Left lung (tissue), 10 donors: Measurements from ENCODE around the gene ADCY2. TPM values are rescaled to one million over a fixed set of nuclear protein-coding genes. Genes with fewer than 3 reads are reported as not detected.

Source experiments
- ATAC-seq: fragments of 200-7000 bp; cut with Tn5 transposase; one replicate; pipeline ENCODE4 v1.9.1; 2020; ENCODE audit warnings: moderate library complexity
- DNase-seq, 4 donors: peaks; one replicate each; pipeline ENCODE4 v3.0.0-alpha.2; 2013 to 2020
- H3K27ac ChIP-seq, 2 donors: fragments of 200-600 bp; sonication (generic) in 1 of 2; one replicate each; pipeline versions ENCODE4 v1.5.0 to v1.8.0; 2020 to 2021
- H3K27me3 ChIP-seq, 2 donors: fragments of 200-600 bp; sonication (generic) in 1 of 2; one replicate each; pipeline versions ENCODE4 v1.5.0 to v1.8.0; 2020 to 2021
- H3K36me3 ChIP-seq, 2 donors: fragments of 200-600 bp; sonication (generic) in 1 of 2; one replicate each; pipeline versions ENCODE4 v1.5.0 to v1.8.0; 2020 to 2021
- H3K4me1 ChIP-seq, 2 donors: fragments of 200-600 bp; one replicate each; pipeline ENCODE4 v1.8.0; 2021
- H3K4me3 ChIP-seq, 2 donors: fragments of 200-600 bp; sonication (generic) in 1 of 2; one replicate each; pipeline versions ENCODE4 v1.5.0 to v1.8.0; 2020 to 2021; ENCODE audit warnings: mild to moderate bottlenecking in 1 of 2
- H3K9me3 ChIP-seq, 2 donors: fragments of 200-600 bp; sonication (generic) in 1 of 2; one replicate each; pipeline versions ENCODE4 v1.5.0 to v1.8.0; 2020 to 2021
- intact Hi-C, 2 donors: fragments of 100-400 bp; cut with DNase I; formaldehyde crosslinking; loops; one replicate each; pipeline versions ENCODE4 v1.11.2 to v1.14.2; 2022
- polyA plus RNA-seq, 6 donors: library from polyadenylated mRNA; unstranded; fragments of 120-200 nt; gene quantifications; one replicate each; pipeline ENCODE4 v1.2.1, GENCODE V29; 2013; ENCODE audit not compliant: insufficient read length in 6 of 6
- total RNA-seq, 2 donors: library from RNA; stranded (reverse); fragmentation: NEBNext Ultra II Directional; extraction: Animal tissue kit (Norgen Biotek cat#: 25700); gene quantifications; one replicate each; pipeline ENCODE4 v1.2.1, GENCODE V29; 2021
- TF ChIP-seq, protein P1 (sequence below), 2 donors: fragments of 200-600 bp; sonication (generic) in 1 of 2; IDR thresholded peaks; one replicate each; pipeline versions ENCODE4 v1.5.0 to v1.8.0; 2021; ENCODE audit warnings: antibody characterized with exemption in 2 of 2
- donor health status: DM: no; HTN: yes; CAD: no.
- donor health status: DM: no; HTN: no; CAD: no.

The ADCY2 gene
- total and polyA plus RNA-seq, 8 donors: 0.34 to 14.0 (median 9.6) TPM

DNA sequence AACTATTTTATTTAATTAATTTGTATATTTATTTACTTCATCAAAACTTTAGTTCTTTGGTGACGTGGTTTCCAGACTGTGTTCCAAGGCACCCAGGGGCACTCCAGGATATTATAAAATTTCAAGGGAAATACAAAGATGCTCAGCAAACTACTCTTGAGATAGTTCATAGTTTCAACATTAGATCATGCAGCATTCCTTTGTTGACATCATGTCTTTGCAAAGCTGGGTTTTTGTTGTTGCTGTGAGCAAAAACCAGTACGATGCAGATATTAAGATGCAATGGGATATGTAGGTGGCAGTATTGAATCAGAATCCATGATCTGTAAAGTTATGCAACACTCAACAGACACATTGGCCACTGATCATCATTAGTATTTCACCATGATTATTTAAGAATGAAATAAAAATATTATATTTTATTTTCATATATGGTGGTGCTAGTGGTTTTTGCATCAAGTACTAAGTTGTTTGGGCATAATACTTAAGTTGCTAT lies 219.7 kb downstream of the ADCY2 start:
- no peak for DNase-seq
- no peak overlapping the region for H3K4me3 ChIP-seq
- no peak overlapping the region for H3K27ac ChIP-seq
- no peaks in the 10 kb centered on the region for H3K4me1 ChIP-seq
- ATAC-seq: no peak
- H3K27me3 ChIP-seq: no peaks in the 10 kb centered on the region
- TF ChIP-seq, protein P1, sequence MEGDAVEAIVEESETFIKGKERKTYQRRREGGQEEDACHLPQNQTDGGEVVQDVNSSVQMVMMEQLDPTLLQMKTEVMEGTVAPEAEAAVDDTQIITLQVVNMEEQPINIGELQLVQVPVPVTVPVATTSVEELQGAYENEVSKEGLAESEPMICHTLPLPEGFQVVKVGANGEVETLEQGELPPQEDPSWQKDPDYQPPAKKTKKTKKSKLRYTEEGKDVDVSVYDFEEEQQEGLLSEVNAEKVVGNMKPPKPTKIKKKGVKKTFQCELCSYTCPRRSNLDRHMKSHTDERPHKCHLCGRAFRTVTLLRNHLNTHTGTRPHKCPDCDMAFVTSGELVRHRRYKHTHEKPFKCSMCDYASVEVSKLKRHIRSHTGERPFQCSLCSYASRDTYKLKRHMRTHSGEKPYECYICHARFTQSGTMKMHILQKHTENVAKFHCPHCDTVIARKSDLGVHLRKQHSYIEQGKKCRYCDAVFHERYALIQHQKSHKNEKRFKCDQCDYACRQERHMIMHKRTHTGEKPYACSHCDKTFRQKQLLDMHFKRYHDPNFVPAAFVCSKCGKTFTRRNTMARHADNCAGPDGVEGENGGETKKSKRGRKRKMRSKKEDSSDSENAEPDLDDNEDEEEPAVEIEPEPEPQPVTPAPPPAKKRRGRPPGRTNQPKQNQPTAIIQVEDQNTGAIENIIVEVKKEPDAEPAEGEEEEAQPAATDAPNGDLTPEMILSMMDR (IDR thresholded peaks at IDR 0.05): no peak
- H3K9me3 ChIP-seq: no peaks in the 10 kb centered on the region
- H3K36me3 ChIP-seq: no peaks in the 10 kb centered on the region
- intact Hi-C loops: no loop called here

DNA sequence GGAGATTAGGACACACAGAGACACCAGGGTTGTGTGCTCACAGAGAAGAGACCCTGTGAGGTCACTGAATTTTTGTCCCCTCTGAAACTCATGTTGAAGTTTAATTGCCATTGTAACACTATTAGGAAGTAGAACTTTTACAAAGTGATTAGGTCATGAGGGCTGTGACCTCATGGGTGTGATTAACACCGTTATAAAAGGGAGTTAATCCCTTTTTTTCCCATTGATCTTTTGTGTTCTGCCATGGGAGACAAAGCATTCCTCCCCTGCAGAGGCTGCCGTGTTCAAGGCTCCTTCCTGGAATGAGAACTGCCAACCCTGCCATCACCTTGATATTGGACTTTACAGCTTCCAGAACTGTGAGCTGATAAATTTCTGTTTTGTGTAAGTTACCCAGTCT lies 221.0 kb downstream of the ADCY2 start:
- no peak overlapping the region for H3K27ac ChIP-seq
- intact Hi-C loops: no loop called here
- H3K9me3 ChIP-seq: no peaks in the 10 kb centered on the region
- H3K27me3 ChIP-seq: no peaks in the 10 kb centered on the region
- H3K4me1 ChIP-seq: no peaks in the 10 kb centered on the region
- no peaks in the 10 kb centered on the region for H3K36me3 ChIP-seq
- TF ChIP-seq, protein P1 (IDR thresholded peaks at IDR 0.05): no peak
- no peak overlapping the region for H3K4me3 ChIP-seq
- ATAC-seq (no peak), DNase-seq (no peak)

DNA sequence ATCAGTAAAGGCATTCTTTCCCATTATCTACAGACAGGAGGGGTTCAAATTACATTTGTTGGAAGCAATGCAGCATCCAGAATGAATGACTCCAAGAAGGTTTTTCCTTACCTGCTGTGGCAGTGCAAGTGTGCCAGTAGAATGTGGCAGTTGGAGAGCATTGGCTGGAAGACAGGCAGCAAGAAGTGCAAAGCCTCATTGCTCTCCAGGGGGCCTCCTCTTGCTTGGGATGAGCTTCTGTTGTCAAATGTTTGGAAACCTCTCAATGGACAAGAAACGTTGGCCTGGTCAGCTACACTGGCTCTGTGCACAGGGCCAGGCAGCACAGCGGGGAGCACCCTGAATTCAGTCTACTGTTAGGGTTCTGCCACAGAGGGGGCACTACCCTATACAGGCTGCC lies 226.6 kb downstream of the ADCY2 start:
- no peaks in the 10 kb centered on the region for H3K27me3 ChIP-seq
- DNase-seq: no peak
- H3K36me3 ChIP-seq: no peaks in the 10 kb centered on the region
- no peak for ATAC-seq
- intact Hi-C loops: no loop called here
- no peak overlapping the region for H3K4me3 ChIP-seq
- TF ChIP-seq, protein P1 (IDR thresholded peaks at IDR 0.05): no peak
- no peak overlapping the region for H3K27ac ChIP-seq
- no peaks in the 10 kb centered on the region for H3K4me1 ChIP-seq
- H3K9me3 ChIP-seq: no peaks in the 10 kb centered on the region

DNA sequence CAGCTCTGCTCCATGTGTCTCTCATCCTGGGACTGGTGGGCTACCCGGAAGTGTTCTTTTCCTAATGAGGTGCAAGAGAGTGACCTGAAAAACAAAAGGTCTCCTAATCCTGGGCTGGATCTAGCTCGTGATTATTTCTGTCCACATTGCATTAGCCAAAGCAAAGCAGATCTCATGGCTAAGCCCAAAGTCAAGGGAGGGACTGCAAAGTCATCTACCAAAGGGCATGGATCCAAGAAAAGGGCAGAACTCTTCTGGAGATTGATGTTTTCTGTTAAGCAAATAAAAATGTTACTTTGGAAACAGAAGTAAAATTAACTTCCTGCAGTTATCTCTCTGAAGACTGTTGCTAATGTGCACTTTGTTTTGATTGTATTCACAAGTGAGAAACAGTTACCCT lies 229.8 kb downstream of the ADCY2 start:
- no peak overlapping the region for H3K27ac ChIP-seq
- intact Hi-C loops: no loop called here
- TF ChIP-seq, protein P1 (IDR thresholded peaks at IDR 0.05): no peak
- H3K4me1 ChIP-seq: no peaks in the 10 kb centered on the region
- no peaks in the 10 kb centered on the region for H3K36me3 ChIP-seq
- H3K4me3 ChIP-seq: no peak overlapping the region
- H3K9me3 ChIP-seq: no peaks in the 10 kb centered on the region
- DNase-seq (no peak), ATAC-seq (no peak)
- no peaks in the 10 kb centered on the region for H3K27me3 ChIP-seq

DNA sequence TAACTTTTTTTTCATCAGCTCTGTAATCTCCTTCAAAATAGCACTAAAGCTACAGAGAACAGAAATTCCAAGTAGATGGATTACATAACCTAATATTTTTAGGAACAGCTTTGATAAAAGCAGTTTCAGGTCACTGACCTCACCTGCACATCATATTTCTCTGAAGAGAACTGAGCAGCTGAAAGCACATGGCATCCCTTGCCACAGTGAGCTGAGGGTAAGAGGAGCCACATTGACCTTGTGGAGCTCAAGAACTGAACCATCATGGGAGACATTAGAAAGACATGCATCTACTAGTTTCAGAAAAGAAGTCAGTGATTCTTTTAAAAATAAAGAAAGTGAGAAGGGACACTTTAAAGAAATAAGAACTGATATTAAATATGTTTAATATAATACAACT lies 232.3 kb downstream of the ADCY2 start:
- H3K4me1 ChIP-seq: no peaks in the 10 kb centered on the region
- no peaks in the 10 kb centered on the region for H3K9me3 ChIP-seq
- H3K27me3 ChIP-seq: no peaks in the 10 kb centered on the region
- no peaks in the 10 kb centered on the region for H3K36me3 ChIP-seq
- ATAC-seq (no peak), DNase-seq (no peak)
- H3K4me3 ChIP-seq: no peak overlapping the region
- intact Hi-C loops: no loop called here
- TF ChIP-seq, protein P1 (IDR thresholded peaks at IDR 0.05): no peak
- no peak overlapping the region for H3K27ac ChIP-seq
